GM12872 (cell line): Measurements from ENCODE around the gene ADTRP.

ENCODE experiments used
- CTCF ChIP-seq: IDR thresholded peaks from 3 replicates; pipeline ENCODE4 v1.5.1; 2011; ENCODE audit warnings: low read depth, mild to moderate bottlenecking, low read length, moderate library complexity; ENCODE audit not compliant: insufficient read depth

Gene ADTRP

DNA sequence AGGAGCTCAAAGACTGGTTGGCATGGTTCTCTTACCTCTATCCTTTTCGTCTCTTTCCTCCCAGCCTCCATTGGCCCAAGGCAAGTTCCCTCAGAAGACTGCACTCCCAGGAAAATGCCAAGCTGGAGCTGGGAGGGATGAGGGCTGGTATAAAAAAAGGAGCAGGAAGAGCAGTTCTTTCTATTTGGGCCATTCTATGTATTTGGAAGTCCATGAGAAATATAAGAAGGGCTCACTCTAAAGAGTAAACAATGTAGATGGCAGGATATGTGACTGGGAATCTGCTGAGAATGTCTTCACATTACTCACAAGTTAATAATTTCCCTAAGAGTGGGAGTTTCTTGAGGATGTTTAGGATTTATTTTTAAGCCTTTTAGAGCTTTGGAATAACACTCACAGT is 36.6 kb upstream of the ADTRP start:
- no peak for TF ChIP-seq CTCF

DNA sequence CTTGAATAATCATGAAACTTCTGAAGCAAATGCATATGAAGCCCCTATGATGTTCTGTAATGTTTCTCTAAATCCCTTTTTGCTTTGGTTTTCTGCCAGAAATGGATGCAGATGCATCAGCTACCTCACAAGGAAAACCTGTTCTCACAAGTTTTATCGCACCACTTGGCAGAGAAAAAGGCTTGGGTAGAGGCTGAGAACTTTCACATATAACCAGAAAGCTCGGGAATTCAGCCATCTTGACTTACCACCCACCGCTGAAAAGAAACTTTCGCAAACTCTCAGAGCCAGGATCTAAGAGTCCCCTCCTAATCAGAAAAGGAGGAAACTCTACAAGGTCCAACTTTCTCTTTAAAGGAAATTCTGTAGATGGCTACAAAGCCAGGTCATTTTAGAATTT is 36.2 kb upstream of the ADTRP start:
- TF ChIP-seq CTCF: no peak

DNA sequence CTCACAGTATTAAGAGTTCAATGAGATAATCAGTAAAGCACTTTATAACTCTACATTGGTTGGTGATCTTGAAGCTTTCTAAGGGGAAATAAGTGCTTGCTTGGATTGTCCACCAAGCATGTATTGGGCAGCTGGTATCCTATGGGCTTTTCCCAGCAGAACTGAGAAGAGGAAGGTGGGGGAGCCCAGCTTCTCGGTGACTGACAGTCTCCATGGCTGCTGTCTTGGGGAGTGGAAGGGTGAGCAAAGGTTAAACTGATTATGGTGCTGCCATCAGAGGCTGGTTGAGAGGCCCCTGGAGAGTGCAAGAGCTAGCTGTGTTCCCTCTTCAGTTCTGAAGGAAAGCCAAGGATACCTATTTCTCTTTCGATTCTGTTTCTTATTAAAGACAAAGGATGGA is 35.5 kb upstream of the ADTRP start:
- no peak for TF ChIP-seq CTCF

DNA sequence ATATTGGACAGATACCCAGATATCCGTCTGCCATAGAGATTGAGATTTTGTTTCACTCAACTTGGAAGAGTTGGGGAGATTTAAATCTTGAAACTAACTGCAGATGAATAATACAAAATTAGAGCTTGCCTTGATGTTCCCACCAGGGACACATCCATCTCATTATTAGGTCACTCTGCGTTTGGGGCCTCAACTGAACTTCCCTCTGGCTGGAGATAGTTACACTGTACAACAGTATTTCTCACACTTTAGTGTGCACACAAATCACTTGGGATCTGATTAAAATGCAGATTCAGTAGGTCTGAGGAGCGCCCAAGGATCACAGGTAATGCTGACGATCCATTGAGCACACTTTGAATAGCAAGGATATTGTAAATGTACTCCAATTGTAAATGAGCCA is 35.0 kb upstream of the ADTRP start:
- no peak for TF ChIP-seq CTCF

- TF ChIP-seq CTCF: no peak
Observed at GRCh38 chr6:11812951-11813350, 34.3 kb upstream of the ADTRP start.

DNA sequence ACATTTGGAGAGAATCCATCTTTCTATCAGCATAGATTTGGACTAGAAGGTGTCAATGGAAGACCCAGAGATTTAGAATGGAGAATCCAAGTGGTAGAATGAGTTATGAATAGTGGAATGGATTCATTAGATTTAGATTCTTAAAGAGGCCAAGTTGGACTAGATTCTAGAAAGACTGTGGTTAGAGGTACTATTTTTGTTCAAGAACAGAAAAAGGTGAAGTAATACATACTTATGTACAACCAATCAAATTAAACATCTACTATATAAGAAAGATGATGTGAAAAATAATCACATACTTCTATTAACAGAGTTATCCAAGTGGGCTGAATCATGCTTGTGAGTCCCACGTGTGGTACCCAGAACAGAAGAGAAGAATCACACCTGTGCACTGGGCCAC is 33.8 kb upstream of the ADTRP start:
- no peak for TF ChIP-seq CTCF

GRCh38 chr6:11811644-11812264 is 33.2 kb upstream of the ADTRP start:
- no peak for TF ChIP-seq CTCF
